HEK293 (cell line): ENCODE results near the gene CRIP2.

Experiments used
- ZBTB7A ChIP-seq: fragments of 450-650 bp; formaldehyde crosslinking; IDR thresholded peaks from 2 replicates; pipeline ENCODE4 v1.5.1; 2016; ENCODE audit warnings: low read depth, missing biosample characterization, missing genetic modification characterization
- TF ChIP-seq, protein P1 (sequence below): fragments of 450-650 bp; formaldehyde crosslinking; IDR thresholded peaks from 2 replicates; pipeline ENCODE4 v1.5.1; 2016; ENCODE audit warnings: missing biosample characterization, missing genetic modification characterization

DNA sequence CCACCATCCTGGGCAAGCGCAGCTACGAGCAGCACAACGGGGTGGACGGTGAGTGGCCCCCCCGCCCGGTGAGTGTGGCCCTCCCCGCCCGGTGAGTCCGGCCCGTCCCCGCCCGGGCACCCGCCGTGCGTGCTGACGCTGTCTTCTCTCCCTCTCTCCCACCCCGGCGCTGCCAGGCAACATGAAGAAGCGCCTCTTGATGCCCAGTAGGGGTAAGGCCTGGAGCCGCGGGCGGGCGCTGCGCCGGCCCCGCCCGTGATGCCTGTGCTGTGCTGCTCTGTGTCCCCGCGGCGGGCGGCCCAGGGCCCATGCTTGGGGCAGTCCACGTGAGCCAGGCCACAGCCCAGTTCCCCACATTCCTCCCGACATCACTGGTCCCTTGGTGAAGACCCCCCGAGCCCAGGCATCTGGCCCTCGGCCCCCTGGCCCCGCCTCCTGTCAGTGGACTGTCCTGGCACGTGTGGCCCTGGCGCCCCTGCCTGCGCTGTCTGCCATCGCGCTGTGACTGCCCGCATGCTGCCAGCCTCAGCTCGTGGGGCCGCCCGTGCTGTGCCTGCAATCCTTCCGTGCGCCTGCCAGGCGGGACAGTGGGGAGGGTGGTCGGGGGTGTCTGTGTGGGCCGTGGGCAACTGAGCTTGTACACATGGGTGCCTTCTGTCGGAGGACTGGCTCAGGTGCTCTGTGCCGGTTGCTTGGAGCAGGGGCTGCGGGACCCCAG, 7.9 kb upstream of the CRIP2 start:
- TF ChIP-seq, protein P1, sequence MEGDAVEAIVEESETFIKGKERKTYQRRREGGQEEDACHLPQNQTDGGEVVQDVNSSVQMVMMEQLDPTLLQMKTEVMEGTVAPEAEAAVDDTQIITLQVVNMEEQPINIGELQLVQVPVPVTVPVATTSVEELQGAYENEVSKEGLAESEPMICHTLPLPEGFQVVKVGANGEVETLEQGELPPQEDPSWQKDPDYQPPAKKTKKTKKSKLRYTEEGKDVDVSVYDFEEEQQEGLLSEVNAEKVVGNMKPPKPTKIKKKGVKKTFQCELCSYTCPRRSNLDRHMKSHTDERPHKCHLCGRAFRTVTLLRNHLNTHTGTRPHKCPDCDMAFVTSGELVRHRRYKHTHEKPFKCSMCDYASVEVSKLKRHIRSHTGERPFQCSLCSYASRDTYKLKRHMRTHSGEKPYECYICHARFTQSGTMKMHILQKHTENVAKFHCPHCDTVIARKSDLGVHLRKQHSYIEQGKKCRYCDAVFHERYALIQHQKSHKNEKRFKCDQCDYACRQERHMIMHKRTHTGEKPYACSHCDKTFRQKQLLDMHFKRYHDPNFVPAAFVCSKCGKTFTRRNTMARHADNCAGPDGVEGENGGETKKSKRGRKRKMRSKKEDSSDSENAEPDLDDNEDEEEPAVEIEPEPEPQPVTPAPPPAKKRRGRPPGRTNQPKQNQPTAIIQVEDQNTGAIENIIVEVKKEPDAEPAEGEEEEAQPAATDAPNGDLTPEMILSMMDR (tag by site-specific recombination): no peak
- no peak for TF ChIP-seq ZBTB7A
